Tibial artery (tissue), 4 donors: ENCODE measurements around the gene RAD51B.

Experiments
- DNase-seq, 2 donors: peaks; one replicate each; pipeline ENCODE4 v3.0.0-alpha.2; 2019
- H3K27ac ChIP-seq, 2 donors: fragments of 200-600 bp; sonication (generic) in 1 of 2; 1 replicate in 1 of 2; 2 replicates in 1 of 2; pipeline ENCODE4 v1.5.1; 2018 to 2019; ENCODE audit warnings: mild to moderate bottlenecking in 1 of 2
- H3K27me3 ChIP-seq, 2 donors: fragments of 200-600 bp; sonication (generic) in 1 of 2; one replicate each; pipeline versions ENCODE4 v1.5.1 to v1.6.0; 2016 to 2019
- H3K36me3 ChIP-seq, 3 donors: fragments of 200-600 bp; sonication (generic) in 2 of 3; one replicate each; pipeline ENCODE4 v1.5.1; 2016 to 2019; ENCODE audit warnings: mild to moderate bottlenecking in 2 of 3
- H3K4me1 ChIP-seq, 4 donors: fragments of 200-600 bp; sonication (generic) in 2 of 4; 1 replicate in 3 of 4; 2 replicates in 1 of 4; pipeline ENCODE4 v1.5.1; 2016 to 2019
- H3K4me3 ChIP-seq, 2 donors: fragments of 200-600 bp; sonication (generic) in 1 of 2; 1 replicate in 1 of 2; 2 replicates in 1 of 2; pipeline ENCODE4 v1.5.1; 2018 to 2019; ENCODE audit warnings: mild to moderate bottlenecking in 2 of 2
- H3K9me3 ChIP-seq, 3 donors: fragments of 200-600 bp; sonication (generic) in 1 of 3; one replicate each; pipeline ENCODE4 v1.5.1; 2016 to 2019
- intact Hi-C: fragments of 100-400 bp; cut with DNase I; formaldehyde crosslinking; loops from one replicate; pipeline ENCODE4 v1.15.0; 2023; ENCODE audit warnings: low total_unique reads
- TF ChIP-seq, protein P1 (sequence below), 2 experiments: fragments of 200-600 bp in 1 of 2; fragments of 450-650 bp in 1 of 2; IDR thresholded peaks; one replicate each; pipeline ENCODE4 v1.5.1; 2017 to 2019; ENCODE audit warnings: antibody characterized with exemption in 2 of 2, mild to moderate bottlenecking in 1 of 2, moderate library complexity in 1 of 2

Gene RAD51B

DNA sequence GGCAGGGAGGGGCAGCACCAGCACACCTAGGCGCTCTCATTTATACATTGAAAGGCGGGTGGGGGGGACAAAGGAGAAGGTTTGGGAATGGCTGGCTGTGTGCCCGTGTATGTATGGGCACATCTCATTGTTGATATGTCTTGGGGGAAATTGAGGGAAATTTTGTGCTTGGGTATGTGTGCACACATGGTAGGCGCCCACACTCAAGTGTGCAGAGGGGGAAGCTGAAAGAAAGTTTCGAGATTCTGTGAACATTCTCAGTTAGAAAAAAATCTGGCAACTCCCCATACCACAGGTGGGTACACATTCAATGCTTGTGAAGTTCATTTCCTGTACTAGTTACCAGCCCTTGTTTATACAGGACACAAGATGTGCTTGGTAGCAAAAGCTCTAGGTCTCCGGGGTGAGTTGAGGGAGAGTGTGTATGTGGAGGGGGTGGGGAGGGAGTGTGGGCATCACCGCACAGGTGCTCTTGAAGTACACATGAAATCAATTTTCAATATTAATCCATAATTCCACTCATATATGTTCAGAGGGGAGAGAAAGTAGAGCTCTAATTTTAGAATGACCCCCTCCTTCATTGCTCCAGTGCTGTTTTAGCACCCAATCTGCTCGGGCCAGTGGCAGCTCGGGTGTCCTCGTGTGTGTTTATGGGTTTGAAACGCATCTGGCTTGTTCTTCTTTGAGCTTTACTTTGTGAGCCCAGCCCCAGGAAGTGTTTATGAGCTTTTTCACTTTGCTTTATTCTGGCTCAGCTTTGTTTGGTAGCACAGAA, 687.3 kb downstream of the RAD51B start:
- peaks cover 0 to 49% (median 27%) of the 10 kb centered on the region in 4 donors for H3K4me1 ChIP-seq

DNA sequence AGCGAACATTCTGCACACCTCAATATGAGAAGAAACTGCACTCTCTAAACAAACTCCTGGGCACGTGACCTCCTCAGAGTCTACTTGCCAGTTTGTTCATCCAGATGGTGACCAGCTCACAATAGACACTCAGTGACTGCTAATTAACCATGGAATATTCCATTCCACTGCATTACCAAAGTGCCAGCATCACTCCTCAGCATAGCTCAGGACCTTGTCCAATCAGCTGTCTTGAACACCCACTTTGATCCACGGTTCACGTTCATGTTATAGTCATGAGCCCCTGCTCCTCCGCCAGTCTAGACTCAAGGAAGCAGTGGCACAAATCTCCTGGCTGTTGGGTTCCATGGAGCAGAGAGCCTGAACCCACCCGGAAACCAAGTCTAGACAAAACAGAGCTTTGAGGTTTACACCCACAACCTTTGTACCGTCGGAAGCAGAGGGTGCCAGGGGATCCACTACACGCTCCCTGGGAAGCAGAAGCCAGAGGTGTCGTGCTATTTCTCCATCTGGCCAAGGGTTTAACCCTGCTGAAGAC, 688.0 kb downstream of the RAD51B start:
- Histone ChIP-seq H3K4me1 (peaks cover 0 to 49% (median 27%) of the 10 kb centered on the region in 4 donors), H3K27me3 (no peaks in the 10 kb centered on the region), H3K27ac (no peak overlapping the region), H3K36me3 (no peaks in the 10 kb centered on the region), H3K4me3 (no peak overlapping the region), H3K9me3 (no peaks in the 10 kb centered on the region)
- DNase-seq, result no peak
- TF ChIP-seq, protein P1, sequence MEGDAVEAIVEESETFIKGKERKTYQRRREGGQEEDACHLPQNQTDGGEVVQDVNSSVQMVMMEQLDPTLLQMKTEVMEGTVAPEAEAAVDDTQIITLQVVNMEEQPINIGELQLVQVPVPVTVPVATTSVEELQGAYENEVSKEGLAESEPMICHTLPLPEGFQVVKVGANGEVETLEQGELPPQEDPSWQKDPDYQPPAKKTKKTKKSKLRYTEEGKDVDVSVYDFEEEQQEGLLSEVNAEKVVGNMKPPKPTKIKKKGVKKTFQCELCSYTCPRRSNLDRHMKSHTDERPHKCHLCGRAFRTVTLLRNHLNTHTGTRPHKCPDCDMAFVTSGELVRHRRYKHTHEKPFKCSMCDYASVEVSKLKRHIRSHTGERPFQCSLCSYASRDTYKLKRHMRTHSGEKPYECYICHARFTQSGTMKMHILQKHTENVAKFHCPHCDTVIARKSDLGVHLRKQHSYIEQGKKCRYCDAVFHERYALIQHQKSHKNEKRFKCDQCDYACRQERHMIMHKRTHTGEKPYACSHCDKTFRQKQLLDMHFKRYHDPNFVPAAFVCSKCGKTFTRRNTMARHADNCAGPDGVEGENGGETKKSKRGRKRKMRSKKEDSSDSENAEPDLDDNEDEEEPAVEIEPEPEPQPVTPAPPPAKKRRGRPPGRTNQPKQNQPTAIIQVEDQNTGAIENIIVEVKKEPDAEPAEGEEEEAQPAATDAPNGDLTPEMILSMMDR (IDR thresholded peaks at IDR 0.05), result no peak
- intact Hi-C loops, result loop anchor here (10.0 kb wide), 1 partner anchor 93 kb away; no protein-coding TSS in a partner anchor

More for the DNA sequence above, 687.3 kb downstream of the RAD51B start:
- Histone ChIP-seq H3K9me3 (no peaks in the 10 kb centered on the region), H3K4me3 (no peak overlapping the region), H3K36me3 (no peaks in the 10 kb centered on the region), H3K27ac (no peak overlapping the region), H3K27me3 (no peaks in the 10 kb centered on the region)
- DNase-seq, result no peak
- intact Hi-C loops, result loop anchor here (10.0 kb wide), 1 partner anchor 92 kb away; no protein-coding TSS in a partner anchor
- TF ChIP-seq, protein P1 (IDR thresholded peaks at IDR 0.05), result no peak

DNA sequence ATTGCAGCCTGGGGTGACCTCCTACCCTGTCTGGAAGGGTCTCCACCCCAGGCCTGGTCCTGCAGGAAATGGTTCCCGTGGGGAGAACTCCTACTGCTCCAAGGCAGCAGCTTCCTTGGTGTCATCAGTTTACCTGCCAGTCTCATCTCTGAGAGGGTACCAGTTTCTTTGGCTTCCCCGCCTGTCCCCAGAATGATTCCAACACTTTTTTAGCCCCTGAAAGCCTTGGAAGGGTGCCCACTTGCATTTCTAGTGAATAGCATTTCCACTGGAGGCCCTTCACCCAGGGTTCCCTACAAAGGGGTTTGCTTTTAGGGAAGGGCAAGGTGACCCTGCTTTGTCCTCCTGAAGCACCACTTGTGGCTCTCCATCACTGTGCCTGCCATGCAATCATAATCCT, 689.0 kb downstream of the RAD51B start:
- intact Hi-C loops, result loop anchor here (10.0 kb wide), 1 partner anchor 94 kb away; no protein-coding TSS in a partner anchor
- H3K9me3 ChIP-seq, result no peaks in the 10 kb centered on the region
- H3K36me3 ChIP-seq, result no peaks in the 10 kb centered on the region
- peaks cover 0 to 53% (median 27%) of the 10 kb centered on the region in 4 donors for H3K4me1 ChIP-seq
- TF ChIP-seq, protein P1 (IDR thresholded peaks at IDR 0.05), result no peak
- H3K27me3 ChIP-seq, result no peaks in the 10 kb centered on the region
- no peak for DNase-seq
- no peak overlapping the region for H3K4me3 ChIP-seq
- no peak overlapping the region for H3K27ac ChIP-seq

DNA sequence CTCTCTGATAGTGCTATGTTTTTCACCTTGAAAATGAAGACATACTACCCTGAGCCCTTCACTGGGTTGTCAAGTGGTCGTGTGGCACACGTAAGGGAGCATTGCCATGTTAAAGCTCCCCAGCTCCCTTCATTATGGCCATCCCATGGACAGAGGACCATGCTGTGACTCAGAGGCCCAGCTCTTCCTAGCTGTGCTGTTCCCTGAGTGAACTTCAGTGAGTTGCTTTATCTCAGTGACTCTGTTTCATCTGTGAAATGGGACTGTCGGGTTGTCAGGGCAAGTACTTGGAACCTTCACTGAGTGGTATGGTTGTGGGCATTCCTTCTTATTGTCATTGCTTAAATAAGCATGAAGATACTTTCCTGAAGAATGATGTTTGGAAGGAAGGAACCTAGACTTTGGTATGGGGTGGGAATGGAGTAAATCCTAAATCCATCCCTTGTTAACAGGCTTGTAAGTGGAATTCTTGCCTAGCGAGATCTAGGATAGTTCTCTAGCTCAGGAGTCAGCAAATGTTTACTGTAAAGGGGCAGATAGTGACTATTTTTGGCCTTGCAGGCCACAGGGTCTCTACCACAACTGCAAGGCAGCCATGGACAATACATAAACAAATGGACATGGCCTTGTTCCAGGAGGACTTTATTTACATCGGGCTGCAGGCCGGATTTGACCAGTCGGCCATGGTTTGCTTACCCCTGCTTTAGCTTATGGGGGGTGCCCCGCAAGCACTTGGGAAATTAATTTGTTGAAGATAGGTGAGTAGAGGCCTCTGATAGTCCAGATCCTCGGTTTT, 689.8 kb downstream of the RAD51B start:
- TF ChIP-seq, protein P1 (IDR thresholded peaks at IDR 0.05), result no peak
- DNase-seq, result no peak
- no peaks in the 10 kb centered on the region for H3K27me3 ChIP-seq
- intact Hi-C loops, result loop anchor here (10.0 kb wide), 1 partner anchor 95 kb away; no protein-coding TSS in a partner anchor
- H3K4me3 ChIP-seq, result no peak overlapping the region
- no peaks in the 10 kb centered on the region for H3K36me3 ChIP-seq
- H3K4me1 ChIP-seq, result peaks cover 0 to 53% (median 27%) of the 10 kb centered on the region in 4 donors
- no peaks in the 10 kb centered on the region for H3K9me3 ChIP-seq
- H3K27ac ChIP-seq, result peak overlapping the region; percentile 58 to 78

DNA sequence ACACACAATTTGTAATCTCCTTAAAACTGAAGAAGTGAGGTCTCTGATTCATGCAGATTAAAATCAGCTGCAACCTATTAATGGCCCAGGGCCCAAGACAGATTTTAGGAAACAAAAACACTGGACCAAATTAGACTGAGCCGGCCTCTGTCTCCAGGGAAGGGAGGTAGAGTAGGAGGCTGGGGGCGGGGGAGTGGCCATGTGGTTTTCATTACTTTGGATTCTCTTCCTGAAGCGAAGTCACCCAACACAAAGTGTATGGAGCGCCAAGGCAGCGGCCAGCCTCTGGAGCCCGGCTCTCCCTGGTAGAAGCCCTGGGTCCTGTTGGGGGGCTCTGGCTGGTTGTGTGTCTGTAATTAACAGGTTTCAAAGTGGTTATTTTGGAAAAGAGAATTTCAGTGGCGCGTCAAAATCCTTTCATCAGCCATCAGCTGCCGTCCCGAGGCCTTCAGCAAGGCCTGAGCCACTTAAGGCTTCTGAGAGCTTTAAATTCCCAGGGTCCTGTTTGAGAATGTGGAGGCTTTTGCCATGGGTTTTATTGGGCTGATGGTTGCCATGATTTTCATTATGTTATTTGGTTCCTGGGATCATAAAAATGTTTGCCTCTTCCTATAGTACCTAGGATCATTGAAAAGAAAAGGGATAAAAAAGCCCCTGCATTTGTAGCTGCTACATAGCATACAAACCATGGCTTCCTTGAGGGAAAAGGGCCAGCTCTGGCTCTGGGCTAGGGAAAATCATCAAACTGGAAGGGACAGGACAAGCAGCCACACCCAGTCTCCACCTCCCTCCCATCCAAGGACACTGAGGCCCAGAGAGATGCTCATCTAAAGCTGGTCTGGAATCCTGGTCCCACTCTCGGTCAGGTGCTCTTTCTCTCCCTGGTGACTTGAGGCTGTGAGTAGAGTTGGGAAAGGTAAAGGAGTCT, 690.9 kb downstream of the RAD51B start:
- peak overlapping the region; percentile 58 to 78 for H3K27ac ChIP-seq
- intact Hi-C loops, result no loop called here
- peaks cover 0 to 53% (median 27%) of the 10 kb centered on the region in 4 donors for H3K4me1 ChIP-seq
- H3K27me3 ChIP-seq, result no peaks in the 10 kb centered on the region
- no peaks in the 10 kb centered on the region for H3K36me3 ChIP-seq
- H3K4me3 ChIP-seq, result no peak overlapping the region
- peak; percentile 80 to 85 for DNase-seq
- TF ChIP-seq, protein P1 (IDR thresholded peaks at IDR 0.05), result no peak
- H3K9me3 ChIP-seq, result no peaks in the 10 kb centered on the region
